Mononuclear cell (primary cell): ENCODE measurements around the gene PPT1. TPM values are rescaled to one million over a fixed set of nuclear protein-coding genes. Genes with fewer than 3 reads are reported as not detected.

Experiments used
- H3K27me3 ChIP-seq: 2 replicates; pipeline ENCODE4 v1.6.0; 2011; ENCODE audit warnings: low read length, control low read depth; ENCODE audit not compliant: insufficient read depth
- H3K4me1 ChIP-seq: 2 replicates; pipeline ENCODE4 v1.5.1; 2011; ENCODE audit warnings: mild to moderate bottlenecking, low read length, control low read depth; ENCODE audit not compliant: insufficient read depth
- H3K4me3 ChIP-seq: 2 replicates; pipeline ENCODE4 v1.5.1; 2011; ENCODE audit warnings: mild to moderate bottlenecking, low read length, moderate library complexity
- H3K9me3 ChIP-seq: 2 replicates; pipeline ENCODE4 v1.5.1; 2011; ENCODE audit warnings: low read depth, mild to moderate bottlenecking, control low read depth, low read length
- total RNA-seq: library from RNA; depleted of rRNA; stranded (reverse); fragments of >200 nt; gene quantifications from one replicate; pipeline ENCODE4 v1.2.3, GENCODE V29; 2012

Gene PPT1
- 182 TPM for total RNA-seq

- peaks cover 4% of the 10 kb centered on the region for H3K27me3 ChIP-seq
- no peaks in the 10 kb centered on the region for H3K9me3 ChIP-seq
- H3K4me3 ChIP-seq, result peak within 1 kb of the TSS; percentile 75
- H3K4me1 ChIP-seq, result peaks cover 53% of the 10 kb centered on the region
These were observed at the start of gene PPT1 for GRCh38 chr1:40096977-40097782. PPT1 (minus strand) TSS chr1:40097252; CDS start chr1:40097238, 14 bp downstream.

GRCh38 chr1:40143891-40144575 lies 47.0 kb upstream of the PPT1 start:
- H3K9me3 ChIP-seq, result no peaks in the 10 kb centered on the region
- H3K4me3 ChIP-seq, result no peak overlapping the region
- H3K27me3 ChIP-seq, result peaks cover 6% of the 10 kb centered on the region
- peaks cover 5% of the 10 kb centered on the region for H3K4me1 ChIP-seq

GRCh38 chr1:40141878-40142535 lies 45.0 kb upstream of the PPT1 start:
- H3K27me3 ChIP-seq, result peaks cover 6% of the 10 kb centered on the region
- no peaks in the 10 kb centered on the region for H3K9me3 ChIP-seq
- H3K4me1 ChIP-seq, result peaks cover 5% of the 10 kb centered on the region
- H3K4me3 ChIP-seq, result no peak overlapping the region

GRCh38 chr1:40140211-40140973 lies 43.3 kb upstream of the PPT1 start:
- Histone ChIP-seq H3K9me3 (no peaks in the 10 kb centered on the region), H3K27me3 (peaks cover 5% of the 10 kb centered on the region), H3K4me3 (no peak overlapping the region), H3K4me1 (peaks cover 5% of the 10 kb centered on the region)

- no peak overlapping the region for H3K4me3 ChIP-seq
- H3K4me1 ChIP-seq, result no peaks in the 10 kb centered on the region
- H3K9me3 ChIP-seq, result no peaks in the 10 kb centered on the region
- H3K27me3 ChIP-seq, result no peaks in the 10 kb centered on the region
These were observed 36.8 kb upstream of the PPT1 start for GRCh38 chr1:40133839-40134238.

GRCh38 chr1:40133312-40133665 lies 36.2 kb upstream of the PPT1 start:
- no peaks in the 10 kb centered on the region for H3K27me3 ChIP-seq
- H3K4me3 ChIP-seq, result no peak overlapping the region
- H3K4me1 ChIP-seq, result no peaks in the 10 kb centered on the region
- H3K9me3 ChIP-seq, result no peaks in the 10 kb centered on the region

- H3K4me1 ChIP-seq, result no peaks in the 10 kb centered on the region
- no peak overlapping the region for H3K4me3 ChIP-seq
- H3K9me3 ChIP-seq, result no peaks in the 10 kb centered on the region
- H3K27me3 ChIP-seq, result no peaks in the 10 kb centered on the region
These were observed 35.6 kb upstream of the PPT1 start for GRCh38 chr1:40132383-40133311.

- Histone ChIP-seq H3K27me3 (no peaks in the 10 kb centered on the region), H3K4me1 (no peaks in the 10 kb centered on the region), H3K9me3 (no peaks in the 10 kb centered on the region), H3K4me3 (no peak overlapping the region)
These were observed 33.8 kb upstream of the PPT1 start for GRCh38 chr1:40130892-40131291.

- H3K4me1 ChIP-seq, result no peaks in the 10 kb centered on the region
- no peak overlapping the region for H3K4me3 ChIP-seq
- H3K27me3 ChIP-seq, result no peaks in the 10 kb centered on the region
- H3K9me3 ChIP-seq, result no peaks in the 10 kb centered on the region
These were observed 25.8 kb upstream of the PPT1 start for GRCh38 chr1:40122855-40123254.

- H3K4me1 ChIP-seq, result no peaks in the 10 kb centered on the region
- H3K27me3 ChIP-seq, result no peaks in the 10 kb centered on the region
- H3K9me3 ChIP-seq, result no peaks in the 10 kb centered on the region
- no peak overlapping the region for H3K4me3 ChIP-seq
These were observed 23.1 kb upstream of the PPT1 start for GRCh38 chr1:40120128-40120527.

GRCh38 chr1:40114400-40114799 lies 17.3 kb upstream of the PPT1 start:
- Histone ChIP-seq H3K4me1 (no peaks in the 10 kb centered on the region), H3K9me3 (peaks cover 6% of the 10 kb centered on the region), H3K4me3 (no peak overlapping the region), H3K27me3 (no peaks in the 10 kb centered on the region)

GRCh38 chr1:40110389-40110788 lies 13.3 kb upstream of the PPT1 start:
- Histone ChIP-seq H3K4me1 (no peaks in the 10 kb centered on the region), H3K4me3 (no peak overlapping the region)

GRCh38 chr1:40107290-40107959 lies 10.4 kb upstream of the PPT1 start:
- Histone ChIP-seq H3K4me1 (no peaks in the 10 kb centered on the region), H3K4me3 (no peak overlapping the region), H3K27me3 (peaks cover 4% of the 10 kb centered on the region), H3K9me3 (peaks cover 6% of the 10 kb centered on the region)

More at GRCh38 chr1:40110389-40110788, 13.3 kb upstream of the PPT1 start:
- peaks cover 6% of the 10 kb centered on the region for H3K9me3 ChIP-seq
- no peaks in the 10 kb centered on the region for H3K27me3 ChIP-seq
